HepG2 (cell line): Measurements from ENCODE around the gene ANKRD40. TPM values are rescaled to one million over a fixed set of nuclear protein-coding genes. Genes with fewer than 3 reads are reported as not detected.

Experiments
- ARNT ChIP-seq: fragments of 450-650 bp; IDR thresholded peaks from 2 replicates; pipeline ENCODE4 v1.6.1; 2017
- CBX2 ChIP-seq, 2 experiments: fragments of 200-600 bp in 1 of 2; sonication (generic); formaldehyde crosslinking in 1 of 2; IDR thresholded peaks; 2 replicates each; pipeline versions ENCODE4 v1.7.0 to v1.8.1; 2018 to 2022; ENCODE audit warnings: low read depth in 2 of 2, low read length in 1 of 2, mild to moderate bottlenecking in 1 of 2, missing genetic modification reagents in 1 of 2
- GATA4 ChIP-seq: sonication (generic); IDR thresholded peaks from 2 replicates; pipeline ENCODE4 v1.6.1; 2016; ENCODE audit warnings: antibody characterized with exemption, low read depth, borderline replicate concordance
- IKZF1 ChIP-seq: fragments of 450-650 bp; IDR thresholded peaks from 2 replicates; pipeline ENCODE4 v1.7.1; 2016
- JDP2 ChIP-seq: sonication (generic); formaldehyde crosslinking; IDR thresholded peaks from 2 replicates; pipeline ENCODE4 v1.8.1; 2022; ENCODE audit warnings: missing genetic modification reagents, borderline replicate concordance
- MIXL1 ChIP-seq: IDR thresholded peaks from 2 replicates; pipeline ENCODE4 v1.6.1; 2016
- NAIF1 ChIP-seq: sonication (generic); formaldehyde crosslinking; IDR thresholded peaks from 2 replicates; pipeline ENCODE4 v1.5.0; 2020; ENCODE audit warnings: mild to moderate bottlenecking, missing genetic modification reagents, borderline replicate concordance
- NFKB2 ChIP-seq: sonication (generic); formaldehyde crosslinking; IDR thresholded peaks from 2 replicates; pipeline ENCODE4 v1.4.0; 2020; ENCODE audit warnings: missing genetic modification reagents, borderline replicate concordance
- ONECUT2 ChIP-seq: sonication (generic); formaldehyde crosslinking; IDR thresholded peaks from 2 replicates; pipeline ENCODE4 v1.4.0; 2020; ENCODE audit warnings: missing genetic modification reagents
- RARA ChIP-seq: IDR thresholded peaks from 2 replicates; pipeline ENCODE4 v1.6.1; 2016; ENCODE audit warnings: missing genetic modification reagents, missing compliant biosample characterization
- SMAD3 ChIP-seq: sonication (generic); formaldehyde crosslinking; IDR thresholded peaks from 2 replicates; pipeline ENCODE4 v1.4.0; 2020; ENCODE audit warnings: missing genetic modification reagents
- SRSF4 ChIP-seq: fragments of 200-400 bp; formaldehyde crosslinking; IDR thresholded peaks from one replicate; pipeline ENCODE4 v1.6.1; 2018; ENCODE audit warnings: mild to moderate bottlenecking, low read depth, low read length, moderate library complexity; ENCODE audit not compliant: poor library complexity, severe bottlenecking
- ZNF253 ChIP-seq: sonication (generic); formaldehyde crosslinking; IDR thresholded peaks from 2 replicates; pipeline ENCODE4 v1.8.0; 2022; ENCODE audit warnings: mild to moderate bottlenecking, missing genetic modification reagents, borderline replicate concordance
- ZNF460 ChIP-seq: sonication (generic); formaldehyde crosslinking; IDR thresholded peaks from 2 replicates; pipeline ENCODE4 v1.5.1; 2020; ENCODE audit warnings: missing genetic modification reagents, mild to moderate bottlenecking, borderline replicate concordance
- ZNF660 ChIP-seq: sonication (generic); formaldehyde crosslinking; IDR thresholded peaks from 2 replicates; pipeline ENCODE4 v1.5.1; 2020; ENCODE audit warnings: mild to moderate bottlenecking, low read depth, missing genetic modification reagents, borderline replicate concordance
- ZNF713 ChIP-seq: sonication (generic); formaldehyde crosslinking; IDR thresholded peaks from 2 replicates; pipeline ENCODE4 v1.4.0; 2020; ENCODE audit warnings: mild to moderate bottlenecking, missing genetic modification reagents
- ZNF775 ChIP-seq: sonication (generic); formaldehyde crosslinking; IDR thresholded peaks from 2 replicates; pipeline ENCODE4 v1.4.0; 2020; ENCODE audit warnings: missing genetic modification reagents, mild to moderate bottlenecking, moderate library complexity, borderline replicate concordance
- polyA plus RNA-seq, 8 experiments: library from polyadenylated mRNA; depleted of rRNA in 3 of 8; stranded (reverse) in 7 of 8; unstranded in 1 of 8; fragments of >200 nt; fragmentation: Illumina TruSeq in 4 of 8; extraction: Trizol in 4 of 8; gene quantifications; 2 replicates each; pipeline versions ENCODE4 v1.2.1 to v1.2.3, GENCODE V29; 2011 to 2016; ENCODE audit warnings: low read depth in 4 of 8, missing spikeins in 1 of 8, mixed read lengths in 1 of 8; ENCODE audit not compliant: insufficient read depth in 1 of 8
- total RNA-seq, 5 experiments: library from RNA; depleted of rRNA; stranded (reverse); fragments of >200 nt; fragmentation: Illumina TruSeq; extraction: Trizol; gene quantifications; 2 replicates each; pipeline ENCODE4 v1.2.3, GENCODE V29; 2016; ENCODE audit warnings: low read depth in 1 of 5
- TF ChIP-seq, protein P1 (sequence below): sonication (generic); formaldehyde crosslinking; IDR thresholded peaks from 2 replicates; pipeline ENCODE4 v1.5.0; 2020; ENCODE audit warnings: missing genetic modification reagents
- TF ChIP-seq, protein P2 (sequence below): sonication (generic); formaldehyde crosslinking; IDR thresholded peaks from 2 replicates; pipeline ENCODE4 v1.8.0; 2022; ENCODE audit warnings: missing genetic modification reagents, mild to moderate bottlenecking, borderline replicate concordance
- TF ChIP-seq, protein P3 (sequence below): IDR thresholded peaks from 2 replicates; pipeline ENCODE4 v1.6.1; 2012; ENCODE audit warnings: inconsistent platforms
- TF ChIP-seq, protein P4 (sequence below): sonication (generic); formaldehyde crosslinking; IDR thresholded peaks from 2 replicates; pipeline ENCODE4 v1.8.0; 2022; ENCODE audit warnings: mild to moderate bottlenecking, missing genetic modification reagents, moderate library complexity
- TF ChIP-seq, protein P5 (sequence below): sonication (generic); formaldehyde crosslinking; IDR thresholded peaks from 2 replicates; pipeline ENCODE4 v1.4.0; 2020; ENCODE audit warnings: missing genetic modification reagents
- TF ChIP-seq, protein P6 (sequence below): fragments of 450-650 bp; IDR thresholded peaks from 2 replicates; pipeline ENCODE4 v1.6.1; 2016

Gene ANKRD40
- total and polyA plus RNA-seq, 2 of the 13 experiments (the other 11 are each of a cell fraction or from before 2014, with no cell fraction given) = 35.0 to 46.4 TPM

DNA sequence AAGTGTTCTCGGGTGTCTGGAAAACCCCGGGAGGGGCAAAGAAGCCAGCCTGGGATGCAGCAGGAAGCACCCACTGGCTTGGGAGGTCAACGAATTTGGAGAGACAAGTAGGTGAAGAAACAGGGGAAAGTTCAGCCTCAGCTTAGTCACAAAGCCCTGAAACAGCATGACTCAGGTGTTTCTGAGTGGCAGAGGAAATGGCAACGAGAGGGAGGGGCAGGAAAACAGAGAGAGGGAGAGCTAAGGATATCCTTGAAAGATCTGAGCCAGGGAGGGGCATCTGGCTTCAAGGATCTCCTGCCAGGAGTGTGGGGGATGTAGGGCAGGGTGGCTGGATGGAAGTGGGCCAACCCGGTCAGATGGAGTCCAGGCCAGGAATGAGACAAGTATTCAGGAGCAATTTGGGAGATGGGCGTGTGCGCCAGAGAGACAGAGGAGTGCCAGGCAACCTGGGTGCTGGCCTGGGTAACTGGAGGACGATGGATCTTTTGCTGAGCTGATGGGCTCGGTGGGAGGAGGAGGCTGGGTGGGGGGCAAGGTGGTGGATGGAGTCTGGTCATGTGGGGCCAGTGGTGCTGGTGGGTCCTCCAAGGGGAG, 45.8 kb downstream of the ANKRD40 start (continued):
- TF ChIP-seq RARA (CRISPR knock-in tag) (peak; percentile 81), ARNT (no peak), ZNF460 (CRISPR knock-in tag) (no peak), NAIF1 (CRISPR knock-in tag) (no peak), NFKB2 (CRISPR knock-in tag) (no peak), ZNF253 (CRISPR knock-in tag) (no peak), MIXL1 (CRISPR knock-in tag) (peak; percentile 60; the same call in 1 of the 2 replicates), SMAD3 (CRISPR knock-in tag) (peak; percentile 45; the same call in 1 of the 2 replicates), JDP2 (CRISPR knock-in tag) (no peak), ZNF660 (CRISPR knock-in tag) (no peak), ZNF713 (CRISPR knock-in tag) (no peak), CBX2 (IDR thresholded peaks at IDR 0.05; ENCODE audit: low read depth, low read length) (no peak), CBX2 (CRISPR knock-in tag; IDR thresholded peaks at IDR 0.05; ENCODE audit: low read depth) (no peak), ONECUT2 (CRISPR knock-in tag) (no peak), ZNF775 (CRISPR knock-in tag) (no peak), IKZF1 (no peak), SRSF4 (no peak), GATA4 (no peak)
- TF ChIP-seq, protein P1, sequence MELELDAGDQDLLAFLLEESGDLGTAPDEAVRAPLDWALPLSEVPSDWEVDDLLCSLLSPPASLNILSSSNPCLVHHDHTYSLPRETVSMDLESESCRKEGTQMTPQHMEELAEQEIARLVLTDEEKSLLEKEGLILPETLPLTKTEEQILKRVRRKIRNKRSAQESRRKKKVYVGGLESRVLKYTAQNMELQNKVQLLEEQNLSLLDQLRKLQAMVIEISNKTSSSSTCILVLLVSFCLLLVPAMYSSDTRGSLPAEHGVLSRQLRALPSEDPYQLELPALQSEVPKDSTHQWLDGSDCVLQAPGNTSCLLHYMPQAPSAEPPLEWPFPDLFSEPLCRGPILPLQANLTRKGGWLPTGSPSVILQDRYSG (CRISPR knock-in tag) = no peak
- TF ChIP-seq, protein P2, sequence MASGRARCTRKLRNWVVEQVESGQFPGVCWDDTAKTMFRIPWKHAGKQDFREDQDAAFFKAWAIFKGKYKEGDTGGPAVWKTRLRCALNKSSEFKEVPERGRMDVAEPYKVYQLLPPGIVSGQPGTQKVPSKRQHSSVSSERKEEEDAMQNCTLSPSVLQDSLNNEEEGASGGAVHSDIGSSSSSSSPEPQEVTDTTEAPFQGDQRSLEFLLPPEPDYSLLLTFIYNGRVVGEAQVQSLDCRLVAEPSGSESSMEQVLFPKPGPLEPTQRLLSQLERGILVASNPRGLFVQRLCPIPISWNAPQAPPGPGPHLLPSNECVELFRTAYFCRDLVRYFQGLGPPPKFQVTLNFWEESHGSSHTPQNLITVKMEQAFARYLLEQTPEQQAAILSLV (CRISPR knock-in tag) = 0 out of 2 replicates have a peak, but pooled peaks have one; percentile 45
- TF ChIP-seq, protein P3, sequence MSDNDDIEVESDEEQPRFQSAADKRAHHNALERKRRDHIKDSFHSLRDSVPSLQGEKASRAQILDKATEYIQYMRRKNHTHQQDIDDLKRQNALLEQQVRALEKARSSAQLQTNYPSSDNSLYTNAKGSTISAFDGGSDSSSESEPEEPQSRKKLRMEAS = 0 out of 2 replicates have a peak, but pooled peaks have one; percentile 22
- TF ChIP-seq, protein P4, sequence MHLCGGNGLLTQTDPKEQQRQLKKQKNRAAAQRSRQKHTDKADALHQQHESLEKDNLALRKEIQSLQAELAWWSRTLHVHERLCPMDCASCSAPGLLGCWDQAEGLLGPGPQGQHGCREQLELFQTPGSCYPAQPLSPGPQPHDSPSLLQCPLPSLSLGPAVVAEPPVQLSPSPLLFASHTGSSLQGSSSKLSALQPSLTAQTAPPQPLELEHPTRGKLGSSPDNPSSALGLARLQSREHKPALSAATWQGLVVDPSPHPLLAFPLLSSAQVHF (CRISPR knock-in tag) = no peak
- TF ChIP-seq, protein P5, sequence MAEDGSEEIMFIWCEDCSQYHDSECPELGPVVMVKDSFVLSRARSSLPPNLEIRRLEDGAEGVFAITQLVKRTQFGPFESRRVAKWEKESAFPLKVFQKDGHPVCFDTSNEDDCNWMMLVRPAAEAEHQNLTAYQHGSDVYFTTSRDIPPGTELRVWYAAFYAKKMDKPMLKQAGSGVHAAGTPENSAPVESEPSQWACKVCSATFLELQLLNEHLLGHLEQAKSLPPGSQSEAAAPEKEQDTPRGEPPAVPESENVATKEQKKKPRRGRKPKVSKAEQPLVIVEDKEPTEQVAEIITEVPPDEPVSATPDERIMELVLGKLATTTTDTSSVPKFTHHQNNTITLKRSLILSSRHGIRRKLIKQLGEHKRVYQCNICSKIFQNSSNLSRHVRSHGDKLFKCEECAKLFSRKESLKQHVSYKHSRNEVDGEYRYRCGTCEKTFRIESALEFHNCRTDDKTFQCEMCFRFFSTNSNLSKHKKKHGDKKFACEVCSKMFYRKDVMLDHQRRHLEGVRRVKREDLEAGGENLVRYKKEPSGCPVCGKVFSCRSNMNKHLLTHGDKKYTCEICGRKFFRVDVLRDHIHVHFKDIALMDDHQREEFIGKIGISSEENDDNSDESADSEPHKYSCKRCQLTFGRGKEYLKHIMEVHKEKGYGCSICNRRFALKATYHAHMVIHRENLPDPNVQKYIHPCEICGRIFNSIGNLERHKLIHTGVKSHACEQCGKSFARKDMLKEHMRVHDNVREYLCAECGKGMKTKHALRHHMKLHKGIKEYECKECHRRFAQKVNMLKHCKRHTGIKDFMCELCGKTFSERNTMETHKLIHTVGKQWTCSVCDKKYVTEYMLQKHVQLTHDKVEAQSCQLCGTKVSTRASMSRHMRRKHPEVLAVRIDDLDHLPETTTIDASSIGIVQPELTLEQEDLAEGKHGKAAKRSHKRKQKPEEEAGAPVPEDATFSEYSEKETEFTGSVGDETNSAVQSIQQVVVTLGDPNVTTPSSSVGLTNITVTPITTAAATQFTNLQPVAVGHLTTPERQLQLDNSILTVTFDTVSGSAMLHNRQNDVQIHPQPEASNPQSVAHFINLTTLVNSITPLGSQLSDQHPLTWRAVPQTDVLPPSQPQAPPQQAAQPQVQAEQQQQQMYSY (CRISPR knock-in tag) = no peak
- TF ChIP-seq, protein P6, sequence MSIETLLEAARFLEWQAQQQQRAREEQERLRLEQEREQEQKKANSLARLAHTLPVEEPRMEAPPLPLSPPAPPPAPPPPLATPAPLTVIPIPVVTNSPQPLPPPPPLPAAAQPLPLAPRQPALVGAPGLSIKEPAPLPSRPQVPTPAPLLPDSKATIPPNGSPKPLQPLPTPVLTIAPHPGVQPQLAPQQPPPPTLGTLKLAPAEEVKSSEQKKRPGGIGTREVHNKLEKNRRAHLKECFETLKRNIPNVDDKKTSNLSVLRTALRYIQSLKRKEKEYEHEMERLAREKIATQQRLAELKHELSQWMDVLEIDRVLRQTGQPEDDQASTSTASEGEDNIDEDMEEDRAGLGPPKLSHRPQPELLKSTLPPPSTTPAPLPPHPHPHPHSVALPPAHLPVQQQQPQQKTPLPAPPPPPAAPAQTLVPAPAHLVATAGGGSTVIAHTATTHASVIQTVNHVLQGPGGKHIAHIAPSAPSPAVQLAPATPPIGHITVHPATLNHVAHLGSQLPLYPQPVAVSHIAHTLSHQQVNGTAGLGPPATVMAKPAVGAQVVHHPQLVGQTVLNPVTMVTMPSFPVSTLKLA = no peak
